MCF 10A (cell line): Measurements from ENCODE around the gene MLXIP. TPM values are rescaled to one million over a fixed set of nuclear protein-coding genes. Genes with fewer than 3 reads are reported as not detected.

Source experiments
- BruUV-seq: library from RNA; stranded (reverse); fragments of 400-500 nt; replicated peaks from 2 replicates; lab custom pipeline; 2021; lab: Mats Ljungman, UMichigan
- CTCF ChIA-PET: fragments of 300-600 bp; sonication (Branson Sonifier 250); formaldehyde crosslinking; extraction: SDS; loops from one replicate; lab custom pipeline; 2021; ENCODE audit warnings: antibody characterized with exemption, inconsistent platforms; lab: Yijun Ruan, JAX
- POLR2A ChIA-PET: fragments of 300-600, 350-650 bp; sonication (Branson Sonifier 250); formaldehyde crosslinking; extraction: SDS; loops from one replicate; lab custom pipeline; 2020; ENCODE audit warnings: antibody characterized with exemption, inconsistent platforms; lab: Yijun Ruan, JAX
- DNase-seq: peaks from one replicate; pipeline ENCODE4 v3.0.0-alpha.2; 2018; ENCODE audit not compliant: unreplicated experiment
- H3K27ac Mint-ChIP-seq: one replicate; pipeline ENCODE4 v1.8.0; 2022; ENCODE audit warnings: mild to moderate bottlenecking, low read depth, mixed read lengths; ENCODE audit not compliant: unreplicated experiment
- H3K27me3 Mint-ChIP-seq: one replicate; pipeline ENCODE4 v1.8.0; 2022; ENCODE audit warnings: mixed read lengths; ENCODE audit not compliant: insufficient read depth, unreplicated experiment
- H3K36me3 Mint-ChIP-seq: one replicate; pipeline ENCODE4 v1.8.0; 2022; ENCODE audit warnings: mild to moderate bottlenecking, moderate library complexity, mixed read lengths; ENCODE audit not compliant: insufficient read depth, unreplicated experiment
- H3K4me1 Mint-ChIP-seq: one replicate; pipeline ENCODE4 v1.8.0; 2022; ENCODE audit warnings: mixed read lengths; ENCODE audit not compliant: insufficient read depth, unreplicated experiment
- H3K4me3 Mint-ChIP-seq: one replicate; pipeline ENCODE4 v1.8.0; 2022; ENCODE audit warnings: mild to moderate bottlenecking, moderate library complexity, mixed read lengths; ENCODE audit not compliant: unreplicated experiment
- H3K9me3 Mint-ChIP-seq: one replicate; pipeline ENCODE4 v1.8.0; 2022; ENCODE audit warnings: mixed read lengths; ENCODE audit not compliant: unreplicated experiment
- intact Hi-C: fragments of 100-400 bp; cut with micrococcal nuclease; formaldehyde crosslinking; loops from 2 replicates; pipeline ENCODE4 v1.14.1; 2022
- total RNA-seq: library from RNA; stranded (reverse); gene quantifications from 2 replicates; pipeline ENCODE4 v1.2.3, GENCODE V29; 2022
- TF ChIP-seq, protein P1 (sequence below): fragments of 200-600 bp; IDR thresholded peaks from one replicate; pipeline ENCODE4 v1.8.0; 2022; ENCODE audit warnings: antibody characterized with exemption, mild to moderate bottlenecking; ENCODE audit not compliant: unreplicated experiment

Gene MLXIP
- total RNA-seq, 1 experiment from 2014 or later, result 35.6 TPM

DNA sequence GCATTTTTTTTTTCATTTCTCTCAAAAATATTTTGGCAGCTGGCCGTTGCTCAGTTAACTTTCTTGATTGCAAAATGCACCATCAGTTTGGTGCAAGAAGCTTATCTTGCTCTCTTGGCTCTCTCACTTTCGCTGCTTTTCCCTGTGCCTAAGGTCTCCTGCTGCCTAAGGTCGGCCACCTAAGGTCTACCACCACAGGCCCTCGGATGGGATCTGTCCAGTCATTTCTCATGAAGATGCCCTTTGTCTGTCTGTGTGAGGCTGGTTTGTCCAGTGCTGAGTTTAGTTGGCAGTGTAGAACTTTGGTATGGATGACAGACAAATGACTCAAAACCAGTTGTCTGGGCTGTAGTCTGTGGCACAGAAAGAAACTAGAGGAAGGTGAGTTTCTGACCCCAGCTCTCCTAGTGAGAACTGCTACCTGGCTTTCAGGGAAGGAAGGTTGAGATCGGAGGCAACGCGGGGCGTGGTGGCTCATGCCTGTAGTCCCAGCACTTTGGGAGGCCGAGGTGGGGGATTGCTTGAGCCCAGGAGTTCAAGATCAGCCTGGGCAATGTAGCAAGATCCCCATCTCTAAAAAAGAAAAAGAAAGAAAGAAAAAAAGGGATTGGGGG is 2.6 kb downstream of the MLXIP start:
- intact Hi-C loops, result loop anchor here (2.0 kb wide), 1 partner anchor 42 kb away; no protein-coding TSS in a partner anchor
- ChIA-PET CTCF (interaction anchor here (0.6 to 3.2 kb wide), 13 partner anchors 8 to 279 kb away, joined by 3 to 17 read pairs (median 4); no protein-coding TSS in a partner anchor), POLR2A (interaction anchor here (0.6 to 5.7 kb wide), 15 partner anchors 9 to 280 kb away, joined by 3 to 206 read pairs (median 11); partner anchors contain the start of genes DIABLO and PSMD9)
- Mint-ChIP-seq H3K9me3 (no peaks in the 10 kb centered on the region), H3K27ac (peak overlapping the region; percentile 84), H3K4me3 (peak overlapping the region; percentile 74), H3K4me1 (peaks cover 18% of the 10 kb centered on the region), H3K27me3 (no peaks in the 10 kb centered on the region), H3K36me3 (peaks cover 36% of the 10 kb centered on the region)
- BruUV-seq, result no TSS peak
- peak; percentile 40 for DNase-seq
- TF ChIP-seq, protein P1, sequence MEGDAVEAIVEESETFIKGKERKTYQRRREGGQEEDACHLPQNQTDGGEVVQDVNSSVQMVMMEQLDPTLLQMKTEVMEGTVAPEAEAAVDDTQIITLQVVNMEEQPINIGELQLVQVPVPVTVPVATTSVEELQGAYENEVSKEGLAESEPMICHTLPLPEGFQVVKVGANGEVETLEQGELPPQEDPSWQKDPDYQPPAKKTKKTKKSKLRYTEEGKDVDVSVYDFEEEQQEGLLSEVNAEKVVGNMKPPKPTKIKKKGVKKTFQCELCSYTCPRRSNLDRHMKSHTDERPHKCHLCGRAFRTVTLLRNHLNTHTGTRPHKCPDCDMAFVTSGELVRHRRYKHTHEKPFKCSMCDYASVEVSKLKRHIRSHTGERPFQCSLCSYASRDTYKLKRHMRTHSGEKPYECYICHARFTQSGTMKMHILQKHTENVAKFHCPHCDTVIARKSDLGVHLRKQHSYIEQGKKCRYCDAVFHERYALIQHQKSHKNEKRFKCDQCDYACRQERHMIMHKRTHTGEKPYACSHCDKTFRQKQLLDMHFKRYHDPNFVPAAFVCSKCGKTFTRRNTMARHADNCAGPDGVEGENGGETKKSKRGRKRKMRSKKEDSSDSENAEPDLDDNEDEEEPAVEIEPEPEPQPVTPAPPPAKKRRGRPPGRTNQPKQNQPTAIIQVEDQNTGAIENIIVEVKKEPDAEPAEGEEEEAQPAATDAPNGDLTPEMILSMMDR, result no peak

DNA sequence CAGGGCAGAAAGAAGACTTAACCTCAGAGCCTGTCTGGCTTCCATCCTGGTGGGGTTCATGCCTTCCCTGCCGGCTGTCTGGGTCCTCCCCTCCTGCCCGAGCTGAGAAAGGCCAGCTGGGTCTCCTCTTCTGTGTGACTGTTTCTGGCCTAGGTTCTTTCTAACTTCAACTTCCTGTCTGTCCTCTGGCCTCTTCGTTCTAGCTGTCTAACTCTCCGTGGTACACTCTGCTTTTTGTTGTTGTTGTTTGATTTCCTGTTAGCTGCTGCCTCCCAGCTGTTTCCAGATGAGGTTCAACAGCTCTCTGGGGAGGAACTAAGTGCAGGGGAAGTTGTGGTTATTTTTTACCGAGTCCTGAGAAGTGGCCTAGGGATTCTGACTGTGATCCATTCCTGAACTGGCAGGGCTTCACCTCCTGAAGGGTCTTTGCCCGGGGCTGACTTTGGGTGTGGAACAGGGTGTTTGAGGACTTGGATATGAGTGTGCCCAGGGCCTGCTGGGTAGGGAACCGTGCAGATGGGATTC is 3.2 kb downstream of the MLXIP start:
- H3K36me3 Mint-ChIP-seq, result peaks cover 41% of the 10 kb centered on the region
- H3K4me1 Mint-ChIP-seq, result peaks cover 18% of the 10 kb centered on the region
- POLR2A ChIA-PET, result interaction anchor here (1.1 to 5.7 kb wide), 9 partner anchors 8 to 280 kb away, joined by 3 to 206 read pairs (median 13); no protein-coding TSS in a partner anchor
- CTCF ChIA-PET, result interaction anchor here (0.6 to 3.2 kb wide), 5 partner anchors 15 to 120 kb away, joined by 3 to 17 read pairs (median 5); no protein-coding TSS in a partner anchor
- BruUV-seq, result no TSS peak
- peak overlapping the region; percentile 84 for H3K27ac Mint-ChIP-seq
- TF ChIP-seq, protein P1, result no peak
- intact Hi-C loops, result loop anchor here (2.0 kb wide), 1 partner anchor 41 kb away; no protein-coding TSS in a partner anchor
- DNase-seq, result no peak
- no peaks in the 10 kb centered on the region for H3K9me3 Mint-ChIP-seq
- peak overlapping the region; percentile 74 for H3K4me3 Mint-ChIP-seq
- H3K27me3 Mint-ChIP-seq, result no peaks in the 10 kb centered on the region

DNA sequence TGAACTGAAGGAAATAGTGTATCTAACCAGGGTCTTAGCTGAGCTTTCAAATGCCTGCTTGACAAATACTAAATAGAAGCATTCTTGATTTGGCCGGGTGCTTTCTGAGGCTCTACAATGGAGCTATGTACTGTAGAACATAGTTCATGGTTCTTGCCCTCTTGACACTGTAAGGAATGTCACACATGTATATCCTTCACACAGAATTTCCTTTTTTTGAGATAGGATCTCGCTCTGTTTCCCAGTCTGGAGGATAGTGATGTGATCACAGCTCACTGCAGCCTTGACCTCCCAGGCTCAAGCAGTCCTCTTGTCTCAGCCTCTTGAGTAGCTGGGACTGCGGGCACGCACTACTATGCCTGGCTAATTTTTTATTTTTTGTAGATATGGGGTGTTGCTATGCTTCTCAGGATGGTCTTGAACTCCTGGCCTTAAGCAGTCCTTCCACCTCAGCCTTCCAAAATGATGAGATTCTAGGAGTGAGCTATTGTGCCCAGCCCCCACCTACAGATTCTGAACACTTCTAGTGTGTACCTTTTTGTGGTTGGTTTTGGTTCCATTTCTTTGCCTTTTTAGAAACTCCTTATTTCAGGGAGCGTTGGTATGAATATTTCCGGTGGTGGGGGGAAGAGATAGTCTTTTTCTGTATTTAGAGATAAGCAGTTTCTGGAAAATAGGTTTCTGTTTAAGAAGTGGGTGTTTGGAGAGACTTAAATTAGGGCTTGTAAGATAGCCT is 4.2 kb downstream of the MLXIP start:
- POLR2A ChIA-PET, result interaction anchor here (1.1 to 5.7 kb wide), 5 partner anchors 7 to 281 kb away, joined by 3 to 206 read pairs (median 59); no protein-coding TSS in a partner anchor
- intact Hi-C loops, result no loop called here
- no peak for DNase-seq
- Mint-ChIP-seq H3K27me3 (no peaks in the 10 kb centered on the region), H3K4me1 (peaks cover 24% of the 10 kb centered on the region), H3K9me3 (no peaks in the 10 kb centered on the region), H3K4me3 (peak overlapping the region; percentile 74), H3K36me3 (peaks cover 46% of the 10 kb centered on the region), H3K27ac (peak overlapping the region; percentile 84)
- TF ChIP-seq, protein P1, result no peak
- CTCF ChIA-PET, result interaction anchor here (0.6 to 3.2 kb wide), 5 partner anchors 14 to 1796 kb away, joined by 3 to 17 read pairs (median 4); no protein-coding TSS in a partner anchor
- BruUV-seq, result no TSS peak
